Naive thymus-derived CD4-positive, alpha-beta T cell (primary cell): ENCODE data around the gene HOXC11. TPM values are rescaled to one million over a fixed set of nuclear protein-coding genes. Genes with fewer than 3 reads are reported as not detected.
A peak's percentile ranks its signal among the peaks of the same experiment; 100 is the strongest.

Source experiments
- ATAC-seq: fragments of 150-1000 bp; cut with Tn5 transposase; 2 replicates; pipeline ENCODE4 v1.10.0; 2021; ENCODE audit warnings: mild to moderate bottlenecking, moderate library complexity
- CTCF ChIA-PET: fragments of 350-600 bp; sonication (Branson Sonifier 250); formaldehyde crosslinking; loops from one replicate; lab custom pipeline; 2021; ENCODE audit warnings: antibody characterized with exemption; lab: Charles Lee
- POLR2A ChIA-PET: fragments of 350-600 bp; sonication (Branson Sonifier 250); formaldehyde crosslinking; loops from one replicate; lab custom pipeline; 2021; ENCODE audit warnings: antibody characterized with exemption, inconsistent platforms; lab: Charles Lee
- DNase-seq, 9 donors: peaks; one replicate each; pipeline versions ENCODE4 v3.0.0 to v3.0.0-alpha.2; 2020 to 2022; ENCODE audit warnings: mixed read lengths in 1 of 9
- H3K27ac ChIP-seq: one replicate; pipeline ENCODE4 v1.7.0; 2013; ENCODE audit warnings: mild to moderate bottlenecking, low read depth, low read length, moderate library complexity
- H3K27me3 ChIP-seq, 2 donors: one replicate each; pipeline ENCODE4 v1.7.0; 2013; ENCODE audit warnings: low read length in 2 of 2, mild to moderate bottlenecking in 2 of 2, moderate library complexity in 2 of 2; ENCODE audit not compliant: control insufficient read depth in 2 of 2, insufficient read depth in 2 of 2
- H3K36me3 ChIP-seq, 3 experiments: 1 replicate in 2 of 3; 2 replicates in 1 of 3; pipeline ENCODE4 v1.7.0; 2013; ENCODE audit warnings: low read length in 3 of 3, mild to moderate bottlenecking in 3 of 3, moderate library complexity in 1 of 3; ENCODE audit not compliant: insufficient read depth in 3 of 3, control insufficient read depth in 2 of 3
- H3K4me1 ChIP-seq, 2 donors: one replicate each; pipeline ENCODE4 v1.7.0; 2013; ENCODE audit warnings: low read length in 2 of 2, mild to moderate bottlenecking in 2 of 2, moderate library complexity in 1 of 2; ENCODE audit not compliant: control insufficient read depth in 2 of 2, insufficient read depth in 2 of 2
- H3K4me3 ChIP-seq: 2 replicates; pipeline ENCODE4 v1.7.0; 2013; ENCODE audit warnings: mild to moderate bottlenecking, low read length
- H3K9me3 ChIP-seq, 3 experiments: 1 replicate in 2 of 3; 2 replicates in 1 of 3; pipeline ENCODE4 v1.7.0; 2013; ENCODE audit warnings: low read length in 3 of 3; ENCODE audit not compliant: control insufficient read depth in 2 of 3
- H3K27ac Mint-ChIP-seq, 9 donors: one replicate each; pipeline ENCODE4 v1.8.0; 2020 to 2022; ENCODE audit warnings: mixed read lengths in 9 of 9, mild to moderate bottlenecking in 8 of 9, moderate library complexity in 5 of 9, inconsistent platforms in 2 of 9
- H3K27me3 Mint-ChIP-seq, 5 donors: one replicate each; pipeline ENCODE4 v1.8.0; 2021 to 2022; ENCODE audit warnings: mixed read lengths in 5 of 5, mild to moderate bottlenecking in 1 of 5
- H3K36me3 Mint-ChIP-seq, 5 donors: one replicate each; pipeline ENCODE4 v1.8.0; 2020 to 2022; ENCODE audit warnings: mixed read lengths in 5 of 5, mild to moderate bottlenecking in 3 of 5, inconsistent platforms in 1 of 5
- H3K4me1 Mint-ChIP-seq, 7 donors: one replicate each; pipeline ENCODE4 v1.8.0; 2020 to 2022; ENCODE audit warnings: mixed read lengths in 7 of 7, mild to moderate bottlenecking in 3 of 7, inconsistent platforms in 1 of 7
- H3K4me3 Mint-ChIP-seq, 10 donors: one replicate each; pipeline ENCODE4 v1.8.0; 2020 to 2022; ENCODE audit warnings: mild to moderate bottlenecking in 10 of 10, mixed read lengths in 10 of 10, moderate library complexity in 6 of 10, inconsistent platforms in 2 of 10
- H3K9me3 Mint-ChIP-seq, 11 donors: one replicate each; pipeline ENCODE4 v1.8.0; 2020 to 2022; ENCODE audit warnings: mixed read lengths in 11 of 11, mild to moderate bottlenecking in 4 of 11, inconsistent platforms in 1 of 11, moderate library complexity in 1 of 11
- intact Hi-C, 2 donors: fragments of 100-400 bp; cut with micrococcal nuclease; formaldehyde crosslinking; loops; one replicate each; pipeline ENCODE4 v1.15.1; 2023
- polyA plus RNA-seq, 2 donors: library from polyadenylated mRNA; unstranded; fragments of 300-500 nt; fragmentation: Illumina TruSeq; gene quantifications; one replicate each; pipeline ENCODE4 v1.2.3, GENCODE V29; 2021
- total RNA-seq, 6 experiments: library from RNA in 5 of 6; stranded (reverse) in 5 of 6; gene quantifications; 1 replicate in 5 of 6; 2 replicates in 1 of 6; pipeline ENCODE4 v1.2.3 and lab custom pipeline; 2021 to 2026

Gene HOXC11
- total and polyA plus RNA-seq, 7 experiments from 2014 or later, result not detected

DNA sequence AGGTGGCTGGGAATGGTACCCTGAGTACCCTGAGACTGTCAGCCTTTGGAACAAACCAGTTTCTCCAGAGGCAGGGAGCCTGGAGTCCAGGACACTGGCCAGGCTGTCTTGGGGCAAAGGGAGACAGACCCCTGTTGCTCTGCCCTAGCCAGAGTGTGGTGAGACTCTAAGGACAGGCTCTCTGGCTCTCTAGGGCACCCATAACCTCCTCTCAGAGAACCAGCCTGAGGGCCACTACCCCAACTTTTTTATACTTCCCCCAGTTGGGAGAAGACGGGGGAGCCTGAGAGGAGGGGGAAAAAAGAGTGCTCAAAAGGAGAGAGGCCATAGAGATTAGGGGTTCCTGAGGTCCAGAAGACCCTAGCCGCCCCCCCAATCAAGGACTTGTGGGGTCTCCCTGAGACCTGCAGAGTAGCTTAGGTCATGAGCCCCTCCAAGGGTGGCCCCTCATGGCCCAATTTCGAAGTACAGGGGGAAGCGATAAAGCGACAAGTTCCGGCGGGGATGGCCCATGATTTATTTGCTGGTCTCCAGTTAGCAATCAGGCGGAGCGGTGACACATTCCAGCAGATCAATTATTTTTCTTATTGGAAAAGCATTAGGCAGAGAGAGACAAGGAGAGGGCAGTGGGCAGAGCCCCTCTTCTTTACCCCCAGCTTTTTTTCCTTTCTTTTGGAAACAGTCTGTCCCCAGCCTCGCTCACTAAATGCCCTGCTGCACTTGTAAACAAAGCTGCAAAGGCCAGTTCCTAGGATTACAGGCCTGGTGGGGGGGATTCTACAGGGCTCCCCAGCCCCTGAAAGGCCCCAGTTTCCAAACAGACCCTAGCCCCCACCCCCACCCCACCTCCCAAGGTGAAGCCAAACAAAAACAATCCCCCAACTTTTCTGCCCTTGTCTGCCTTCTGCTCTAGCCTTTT, 37.4 kb downstream of the HOXC11 start:
- peaks cover 28 to 71% of the 10 kb centered on the region in 2 donors for H3K27me3 ChIP-seq
- H3K27ac ChIP-seq, result no peak overlapping the region
- ATAC-seq, result no peak
- peaks cover 21 to 60% (median 34%) of the 10 kb centered on the region in 7 donors for H3K4me1 Mint-ChIP-seq
- peaks cover 13 to 23% of the 10 kb centered on the region in 2 donors for H3K4me1 ChIP-seq
- H3K4me3 Mint-ChIP-seq, result peak overlapping the region in 5 of 10 donors; percentile 51 to 81 (median 76)
- H3K27ac Mint-ChIP-seq, result peak overlapping the region in 1 of 9 donors; percentile 52
- ChIA-PET CTCF (interaction anchor here (1.3 to 7.0 kb wide), 3 partner anchors 21 to 192 kb away, joined by 3 to 55 read pairs (median 5); partner anchors contain the start of gene SMUG1), POLR2A (interaction anchor here (0.7 to 0.9 kb wide), 2 partner anchors 24 to 196 kb away, joined by 3 read pairs; no protein-coding TSS in a partner anchor)
- peaks cover 0 to 1% (median 0%) of the 10 kb centered on the region in 11 donors for H3K9me3 Mint-ChIP-seq
- H3K36me3 ChIP-seq, result no peaks in the 10 kb centered on the region
- intact Hi-C loops, result no loop called here
- no peaks in the 10 kb centered on the region for H3K36me3 Mint-ChIP-seq
- H3K27me3 Mint-ChIP-seq, result peaks cover 89 to 97% (median 94%) of the 10 kb centered on the region in 5 donors
- no peaks in the 10 kb centered on the region for H3K9me3 ChIP-seq
- no peak overlapping the region for H3K4me3 ChIP-seq
- DNase-seq, result no peak

DNA sequence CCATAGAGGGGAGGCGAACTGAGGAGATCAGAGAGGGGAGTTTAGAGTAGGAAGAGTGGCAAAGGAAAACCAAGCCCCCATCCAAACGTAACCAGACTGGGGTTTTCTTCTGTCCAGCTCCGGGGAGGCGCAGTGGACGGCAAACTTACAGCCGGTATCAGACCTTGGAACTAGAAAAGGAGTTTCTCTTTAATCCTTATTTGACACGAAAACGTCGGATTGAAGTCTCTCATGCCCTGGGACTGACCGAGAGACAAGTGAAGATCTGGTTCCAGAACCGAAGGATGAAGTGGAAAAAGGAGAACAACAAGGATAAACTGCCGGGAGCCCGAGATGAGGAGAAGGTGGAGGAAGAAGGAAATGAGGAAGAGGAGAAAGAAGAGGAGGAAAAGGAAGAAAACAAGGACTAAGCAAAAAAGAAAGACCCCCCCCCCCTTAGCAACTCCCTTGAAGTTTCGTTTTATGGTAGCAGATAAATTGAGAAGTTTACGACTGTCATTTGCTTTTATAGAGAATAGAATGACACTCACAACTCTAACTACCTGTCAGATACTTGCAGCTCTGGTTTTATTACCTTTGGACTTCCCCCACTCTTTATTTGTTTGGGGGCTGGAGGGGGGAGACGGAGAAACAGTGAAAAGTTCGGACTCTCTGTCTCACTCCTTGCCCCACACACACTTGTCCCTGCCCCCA, 38.2 kb downstream of the HOXC11 start:
- H3K27me3 ChIP-seq, result peaks cover 30 to 72% of the 10 kb centered on the region in 2 donors
- peak overlapping the region in 3 of 10 donors; percentile 23 to 48 (median 25) for H3K4me3 Mint-ChIP-seq
- ChIA-PET CTCF (interaction anchor here (1.3 kb wide), 2 partner anchors 20 to 191 kb away, joined by 3 to 5 read pairs; no protein-coding TSS in a partner anchor), POLR2A (interaction anchor here (0.7 to 0.9 kb wide), 2 partner anchors 25 to 195 kb away, joined by 3 read pairs; no protein-coding TSS in a partner anchor)
- no peak overlapping the region for H3K27ac ChIP-seq
- no peak overlapping the region for H3K27ac Mint-ChIP-seq
- H3K27me3 Mint-ChIP-seq, result peaks cover 89 to 97% (median 94%) of the 10 kb centered on the region in 5 donors
- peaks cover 13 to 19% of the 10 kb centered on the region in 2 donors for H3K4me1 ChIP-seq
- no peaks in the 10 kb centered on the region for H3K36me3 Mint-ChIP-seq
- H3K36me3 ChIP-seq, result no peaks in the 10 kb centered on the region
- H3K4me3 ChIP-seq, result no peak overlapping the region
- intact Hi-C loops, result no loop called here
- peaks cover 0 to 1% (median 0%) of the 10 kb centered on the region in 11 donors for H3K9me3 Mint-ChIP-seq
- no peak for ATAC-seq
- H3K4me1 Mint-ChIP-seq, result peaks cover 18 to 55% (median 32%) of the 10 kb centered on the region in 7 donors
- H3K9me3 ChIP-seq, result no peaks in the 10 kb centered on the region
- no peak for DNase-seq

DNA sequence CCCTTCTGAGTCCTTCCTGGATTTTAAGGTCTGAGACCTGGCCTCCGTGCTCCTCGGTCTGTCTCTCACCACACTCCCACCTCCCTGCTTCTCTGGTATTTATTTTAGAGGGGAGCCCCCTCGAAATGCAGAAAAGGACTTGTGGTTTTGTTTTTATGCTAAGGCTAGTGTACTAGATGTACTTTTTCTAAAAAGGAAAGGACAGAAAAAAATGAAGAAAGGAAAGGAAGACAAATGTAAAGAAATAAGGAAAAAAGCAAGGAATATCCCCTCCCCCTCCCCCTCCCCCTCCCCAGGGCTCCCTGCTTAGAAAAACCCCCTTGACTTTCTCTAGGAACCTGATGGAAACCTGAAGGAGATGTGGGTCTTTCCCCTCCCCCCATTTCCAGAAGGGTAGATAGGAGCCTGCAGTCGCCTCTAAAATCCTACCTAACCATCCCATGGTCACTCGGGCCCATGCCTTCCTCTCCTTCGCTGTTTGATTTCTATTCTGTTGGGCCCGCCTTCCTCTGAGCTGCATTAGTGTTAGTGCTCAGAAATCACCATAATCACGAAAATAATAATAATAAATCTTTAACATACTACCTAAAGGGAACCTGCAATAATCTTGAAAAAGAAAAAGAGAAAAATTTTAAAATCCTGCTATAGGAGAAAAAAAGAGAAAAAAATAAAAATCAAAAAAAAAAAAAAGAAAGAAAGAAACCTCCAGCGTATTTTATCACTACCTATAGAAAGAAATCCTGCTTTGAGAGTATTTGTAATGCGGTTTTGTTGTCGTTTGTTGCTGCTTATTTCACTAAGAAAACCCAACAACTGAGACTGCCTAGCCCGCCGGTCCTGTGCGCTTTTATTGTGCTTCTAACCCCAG, 39.0 kb downstream of the HOXC11 start:
- H3K4me1 ChIP-seq, result peaks cover 13% of the 10 kb centered on the region in 2 donors
- no peak for ATAC-seq

DNA sequence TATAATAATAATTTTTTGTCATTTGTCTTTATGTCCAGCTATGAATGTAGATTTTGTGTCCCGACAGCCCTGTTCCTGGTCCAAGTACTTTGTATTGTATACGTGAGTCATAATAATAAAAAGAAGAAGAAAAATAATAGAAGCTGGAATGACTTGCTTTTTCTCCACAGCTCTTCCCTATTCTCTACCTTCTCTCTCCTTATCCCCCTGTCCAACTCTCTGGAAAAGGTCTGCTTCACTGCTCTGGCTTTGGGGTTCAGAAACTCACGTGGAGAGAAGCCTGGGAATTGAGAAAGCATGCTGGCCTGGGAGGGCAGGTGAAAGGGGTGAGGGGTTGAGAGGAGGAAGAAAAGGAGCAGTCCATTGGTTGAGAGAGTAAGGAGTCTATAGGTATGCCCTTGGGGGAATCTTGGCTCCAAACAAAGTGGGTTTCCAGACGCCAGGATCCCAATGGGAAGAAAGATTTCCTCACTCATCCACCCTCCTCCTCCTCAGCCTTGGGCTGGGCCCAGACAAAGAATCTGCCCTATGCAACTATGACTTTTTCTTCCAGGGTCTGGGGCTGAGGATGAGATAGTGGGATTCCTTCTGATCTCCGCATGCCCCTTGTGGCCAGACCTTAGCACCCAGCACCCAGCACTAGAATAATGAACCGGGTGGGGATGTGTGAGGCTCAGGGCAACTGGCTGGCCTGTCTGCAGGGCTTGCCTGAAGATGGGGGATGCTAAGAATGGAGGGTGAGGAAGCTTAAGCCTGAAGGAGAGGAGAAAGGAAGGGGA, 39.9 kb downstream of the HOXC11 start:
- H3K27me3 ChIP-seq, result peaks cover 31 to 69% of the 10 kb centered on the region in 2 donors
- no peak overlapping the region for H3K27ac ChIP-seq
- ChIA-PET CTCF (interaction anchor here (1.1 to 1.3 kb wide), 2 partner anchors 179 to 203 kb away, joined by 3 to 4 read pairs; no protein-coding TSS in a partner anchor), POLR2A (interaction anchor here (0.8 kb wide), 1 partner anchor 211 kb away, joined by 3 read pairs; no protein-coding TSS in a partner anchor)
- DNase-seq (no peak), ATAC-seq (no peak)
- no peaks in the 10 kb centered on the region for H3K9me3 ChIP-seq
- H3K27me3 Mint-ChIP-seq, result peaks cover 82 to 97% (median 88%) of the 10 kb centered on the region in 5 donors
- H3K4me3 Mint-ChIP-seq, result no peak overlapping the region
- intact Hi-C loops, result no loop called here
- peak overlapping the region in 1 of 9 donors; percentile 53 for H3K27ac Mint-ChIP-seq
- no peaks in the 10 kb centered on the region for H3K36me3 Mint-ChIP-seq
- peaks cover 0 to 1% (median 0%) of the 10 kb centered on the region in 11 donors for H3K9me3 Mint-ChIP-seq
- H3K4me1 ChIP-seq, result peaks cover 13 to 20% of the 10 kb centered on the region in 2 donors
- H3K36me3 ChIP-seq, result no peaks in the 10 kb centered on the region
- H3K4me1 Mint-ChIP-seq, result peaks cover 15 to 54% (median 30%) of the 10 kb centered on the region in 7 donors
- no peak overlapping the region for H3K4me3 ChIP-seq

More for the DNA sequence above, 39.0 kb downstream of the HOXC11 start:
- Mint-ChIP-seq H3K36me3 (no peaks in the 10 kb centered on the region), H3K27me3 (peaks cover 83 to 97% (median 88%) of the 10 kb centered on the region in 5 donors), H3K4me1 (peaks cover 13 to 51% (median 27%) of the 10 kb centered on the region in 7 donors), H3K27ac (no peak overlapping the region), H3K9me3 (peaks cover 0 to 1% (median 0%) of the 10 kb centered on the region in 11 donors), H3K4me3 (peak overlapping the region in 2 of 10 donors; percentile 25 to 48)
- Histone ChIP-seq H3K9me3 (no peaks in the 10 kb centered on the region), H3K27me3 (peaks cover 31 to 72% of the 10 kb centered on the region in 2 donors), H3K27ac (no peak overlapping the region), H3K36me3 (no peaks in the 10 kb centered on the region), H3K4me3 (no peak overlapping the region)
- CTCF ChIA-PET, result interaction anchor here (1.1 kb wide), 1 partner anchor 204 kb away, joined by 3 read pairs; no protein-coding TSS in a partner anchor
- DNase-seq, result no peak
- POLR2A ChIA-PET, result interaction anchor here (0.8 kb wide), 1 partner anchor 212 kb away, joined by 3 read pairs; no protein-coding TSS in a partner anchor
- intact Hi-C loops, result no loop called here

DNA sequence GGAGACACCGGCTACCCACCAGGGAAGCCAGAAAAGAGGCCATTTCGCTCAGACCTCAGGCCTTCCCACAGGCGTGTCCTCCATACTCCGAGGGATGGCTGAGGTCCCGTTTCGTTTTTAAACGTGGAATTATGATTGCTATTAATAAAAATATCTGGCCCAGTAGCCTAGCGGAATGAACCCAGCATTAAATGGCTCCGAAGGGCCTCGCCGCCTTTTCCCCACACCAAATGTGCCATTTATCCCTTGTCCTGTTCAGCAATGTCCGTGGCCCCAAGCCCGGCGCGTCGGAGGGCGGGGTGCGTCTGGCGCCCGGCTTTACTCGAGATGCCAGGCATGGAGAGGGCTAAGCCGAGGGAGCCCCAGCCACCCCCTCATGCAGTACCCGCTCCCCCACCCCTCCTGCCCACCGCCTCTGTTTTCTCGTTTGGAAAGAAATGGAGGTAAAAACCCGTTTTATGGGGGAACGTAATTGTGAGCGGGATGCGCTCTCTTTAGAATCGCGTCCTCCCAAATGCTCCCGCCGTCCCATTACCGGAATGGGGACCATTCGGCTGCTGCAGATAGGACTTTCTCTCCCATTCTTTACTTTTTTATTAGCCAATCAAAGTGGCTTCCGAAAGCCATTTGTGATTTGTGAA, 41.6 kb downstream of the HOXC11 start:
- no peaks in the 10 kb centered on the region for H3K36me3 Mint-ChIP-seq
- no peaks in the 10 kb centered on the region for H3K36me3 ChIP-seq
- H3K4me1 ChIP-seq, result peaks cover 10 to 23% of the 10 kb centered on the region in 2 donors
- H3K27me3 Mint-ChIP-seq, result peaks cover 70 to 92% (median 79%) of the 10 kb centered on the region in 5 donors
- intact Hi-C loops, result no loop called here
- peaks cover 15 to 48% (median 30%) of the 10 kb centered on the region in 7 donors for H3K4me1 Mint-ChIP-seq
- peak overlapping the region in 3 of 9 donors; percentile 5 to 68 (median 54) for H3K27ac Mint-ChIP-seq
- no peak overlapping the region for H3K27ac ChIP-seq
- POLR2A ChIA-PET, result no interaction called here
- CTCF ChIA-PET, result no interaction called here
- H3K9me3 Mint-ChIP-seq, result peaks cover 0 to 1% (median 0%) of the 10 kb centered on the region in 11 donors
- peak overlapping the region in 7 of 10 donors; percentile 6 to 45 (median 18) for H3K4me3 Mint-ChIP-seq
- ATAC-seq, result no peak
- peaks cover 28 to 67% of the 10 kb centered on the region in 2 donors for H3K27me3 ChIP-seq
- H3K9me3 ChIP-seq, result no peaks in the 10 kb centered on the region
- no peak for DNase-seq
- no peak overlapping the region for H3K4me3 ChIP-seq
